Loucy (cell line): ENCODE results near the gene CORO1A.
"Not testable (repeated sequence)": the region's sequence is repeated elsewhere in the genome, so short reads cannot be mapped to it uniquely, and the experiment has no call there.

ENCODE experiments used
- H2AFZ ChIP-seq: fragments of 200-600 bp; sonication (generic); 2 replicates; pipeline ENCODE4 v1.6.0; 2016; ENCODE audit warnings: antibody characterized with exemption, mild to moderate bottlenecking, low read length, moderate library complexity
- H3F3A ChIP-seq: fragments of 200-600 bp; 2 replicates; pipeline ENCODE4 v1.6.0; 2016; ENCODE audit warnings: antibody characterized with exemption, low read depth, mild to moderate bottlenecking
- H3K27me3 ChIP-seq: fragments of 200-600 bp; sonication (generic); 2 replicates; pipeline ENCODE4 v1.6.1; 2014; ENCODE audit warnings: low read length, mild to moderate bottlenecking; ENCODE audit not compliant: insufficient read depth, poor library complexity, severe bottlenecking
- H3K36me3 ChIP-seq: fragments of 200-600 bp; sonication (generic); 2 replicates; pipeline ENCODE4 v1.6.1; 2016; ENCODE audit warnings: low read length; ENCODE audit not compliant: insufficient read depth
- H3K4me1 ChIP-seq: fragments of 200-600 bp; sonication (generic); 2 replicates; pipeline ENCODE4 v1.5.1; 2014; ENCODE audit warnings: low read length, mild to moderate bottlenecking; ENCODE audit not compliant: insufficient read depth, poor library complexity, severe bottlenecking
- H3K4me2 ChIP-seq: fragments of 200-600 bp; sonication (generic); 2 replicates; pipeline ENCODE4 v1.6.0; 2014; ENCODE audit warnings: antibody characterized with exemption, low read length, low read depth, mild to moderate bottlenecking; ENCODE audit not compliant: poor library complexity, severe bottlenecking
- H3K4me3 ChIP-seq: fragments of 200-600 bp; sonication (generic); 2 replicates; pipeline ENCODE4 v1.5.1; 2014; ENCODE audit warnings: low read length, mild to moderate bottlenecking, mixed read lengths; ENCODE audit not compliant: poor library complexity, severe bottlenecking
- H3K79me2 ChIP-seq: fragments of 200-600 bp; sonication (generic); 2 replicates; pipeline ENCODE4 v1.6.1; 2014; ENCODE audit warnings: low read length; ENCODE audit not compliant: insufficient read depth
- H3K9ac ChIP-seq: fragments of 200-600 bp; sonication (generic); 2 replicates; pipeline ENCODE4 v1.6.0; 2014; ENCODE audit warnings: mild to moderate bottlenecking, low read depth, low read length, moderate library complexity; ENCODE audit not compliant: poor library complexity, severe bottlenecking
- H3K9me2 ChIP-seq: fragments of 200-600 bp; sonication (generic); replicated peaks from 2 replicates; pipeline ENCODE4 v1.6.1; 2016; ENCODE audit warnings: low read depth, low read length, mixed read lengths
- H3K9me3 ChIP-seq: fragments of 200-600 bp; sonication (generic); 2 replicates; pipeline ENCODE4 v1.6.1; 2014; ENCODE audit warnings: mild to moderate bottlenecking, antibody characterized with exemption, low read length, low read depth; ENCODE audit not compliant: insufficient read depth
- H4K20me1 ChIP-seq: fragments of 200-600 bp; sonication (generic); 2 replicates; pipeline ENCODE4 v1.6.0; 2014; ENCODE audit warnings: antibody characterized with exemption, low read length, mild to moderate bottlenecking; ENCODE audit not compliant: insufficient read depth, poor library complexity, severe bottlenecking

CORO1A gene

GRCh38 chr16:30207063-30207704, 23.8 kb downstream of the CORO1A start:
- H3K4me1 ChIP-seq, H3K9ac ChIP-seq, H3F3A ChIP-seq, H3K36me3 ChIP-seq, H3K9me3 ChIP-seq, H4K20me1 ChIP-seq, H3K27me3 ChIP-seq, H3K79me2 ChIP-seq, H2AFZ ChIP-seq, H3K4me2 ChIP-seq, H3K9me2 ChIP-seq, H3K4me3 ChIP-seq: not testable (repeated sequence)

- H3K4me3 ChIP-seq, H2AFZ ChIP-seq, H3K36me3 ChIP-seq, H3K9me2 ChIP-seq, H3K79me2 ChIP-seq, H3K9me3 ChIP-seq, H3F3A ChIP-seq, H3K9ac ChIP-seq, H3K4me1 ChIP-seq, H3K4me2 ChIP-seq, H4K20me1 ChIP-seq, H3K27me3 ChIP-seq: not testable (repeated sequence)
Measured at GRCh38 chr16:30209032-30209431, 25.6 kb downstream of the CORO1A start.

- not testable (repeated sequence) for H3K79me2 ChIP-seq, H3K27me3 ChIP-seq
Measured at GRCh38 chr16:30211414-30211813, 28.0 kb downstream of the CORO1A start.

GRCh38 chr16:30217082-30217481, 33.7 kb downstream of the CORO1A start:
- H3K9ac ChIP-seq, H4K20me1 ChIP-seq, H3K9me3 ChIP-seq, H3K4me1 ChIP-seq, H3K9me2 ChIP-seq, H2AFZ ChIP-seq, H3F3A ChIP-seq, H3K27me3 ChIP-seq, H3K4me3 ChIP-seq, H3K4me2 ChIP-seq, H3K79me2 ChIP-seq, H3K36me3 ChIP-seq: not testable (repeated sequence)

More at GRCh38 chr16:30211414-30211813, 28.0 kb downstream of the CORO1A start:
- not testable (repeated sequence) for H3K4me1 ChIP-seq, H3F3A ChIP-seq, H3K9me2 ChIP-seq, H3K9me3 ChIP-seq, H3K4me3 ChIP-seq, H2AFZ ChIP-seq, H3K9ac ChIP-seq, H3K4me2 ChIP-seq, H4K20me1 ChIP-seq, H3K36me3 ChIP-seq
